ENCODE measurements around the gene KIF6.

The KIF6 gene

DNA sequence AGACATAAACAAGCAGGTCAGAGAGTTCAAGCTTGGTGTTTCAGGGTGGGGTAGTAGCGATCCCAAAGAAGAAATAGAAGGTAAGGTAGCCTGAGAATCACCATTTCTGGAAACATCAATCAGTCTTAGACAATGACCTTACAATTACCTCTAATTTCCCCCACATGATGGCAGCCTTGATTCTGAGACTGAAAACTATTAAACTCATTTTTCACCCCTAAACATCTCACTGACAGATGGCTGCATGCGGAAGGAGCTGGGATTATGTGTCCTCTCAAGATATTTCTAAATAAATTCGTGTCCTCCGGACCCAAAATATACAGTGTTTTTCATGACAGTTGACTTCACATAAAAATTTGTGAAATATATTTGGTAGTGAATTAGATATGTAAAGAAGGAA is 61.0 kb downstream of the KIF6 start:
- no peak for DNase-seq (ENCODE audit: low read depth in 1 of 2, low spot score in 1 of 2)

DNA sequence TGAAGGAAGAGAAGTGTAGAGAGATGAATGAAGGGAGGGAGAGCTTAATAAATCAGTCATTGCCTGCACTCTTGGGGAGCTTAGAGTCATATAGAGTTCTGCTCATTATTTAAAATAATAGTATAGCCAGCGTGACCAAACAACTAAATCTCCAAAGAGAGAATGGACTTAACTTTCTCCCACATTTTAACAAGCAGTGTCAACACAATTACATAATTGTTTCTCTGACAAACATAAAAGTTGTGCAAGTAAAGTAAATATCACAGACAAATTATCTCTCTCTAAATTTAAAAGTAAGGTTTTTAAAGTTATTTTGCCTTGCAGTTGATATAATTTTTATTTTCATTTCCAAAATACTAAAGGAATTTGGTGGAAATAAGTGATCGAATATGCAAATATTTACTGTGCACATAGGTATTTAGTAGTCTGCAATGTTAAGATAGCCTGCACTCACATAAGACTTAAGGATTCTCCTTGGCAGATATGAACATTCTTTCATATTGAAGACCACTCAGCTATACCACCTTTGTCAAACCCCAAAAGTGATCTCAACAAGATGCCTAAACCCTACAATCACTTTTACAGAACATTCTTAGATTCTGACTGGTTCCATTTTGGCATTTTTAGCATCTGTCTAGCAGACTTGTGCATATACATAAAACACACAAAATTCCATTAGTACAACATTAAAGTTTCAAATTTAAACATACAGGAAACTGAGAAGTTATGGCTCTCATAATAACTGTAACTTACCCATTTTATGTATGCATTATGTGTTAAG is 67.7 kb downstream of the KIF6 start:
- no peak for DNase-seq (ENCODE audit: low read depth in 1 of 2, low spot score in 1 of 2)

DNA sequence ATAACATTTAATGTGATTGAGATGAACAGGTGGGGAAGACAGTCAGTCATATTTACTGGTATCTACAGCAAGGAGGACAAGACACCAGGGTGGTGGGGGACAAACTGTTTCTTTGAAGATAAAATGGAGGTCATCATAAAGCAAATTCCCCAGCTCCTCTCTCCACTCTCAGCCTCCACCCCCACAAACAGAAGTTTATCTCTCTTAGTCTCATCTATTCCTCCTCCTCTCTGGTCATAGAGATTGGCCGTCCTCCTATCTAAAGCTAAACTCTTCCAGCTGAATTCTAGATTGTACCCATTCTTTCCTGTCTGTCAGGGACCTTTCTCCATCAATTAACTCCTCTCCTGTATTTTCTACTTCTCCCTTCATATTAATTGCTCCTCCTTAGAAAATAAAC is 71.1 kb downstream of the KIF6 start:
- DNase-seq (ENCODE audit: low read depth in 1 of 2, low spot score in 1 of 2), result no peak

DNA sequence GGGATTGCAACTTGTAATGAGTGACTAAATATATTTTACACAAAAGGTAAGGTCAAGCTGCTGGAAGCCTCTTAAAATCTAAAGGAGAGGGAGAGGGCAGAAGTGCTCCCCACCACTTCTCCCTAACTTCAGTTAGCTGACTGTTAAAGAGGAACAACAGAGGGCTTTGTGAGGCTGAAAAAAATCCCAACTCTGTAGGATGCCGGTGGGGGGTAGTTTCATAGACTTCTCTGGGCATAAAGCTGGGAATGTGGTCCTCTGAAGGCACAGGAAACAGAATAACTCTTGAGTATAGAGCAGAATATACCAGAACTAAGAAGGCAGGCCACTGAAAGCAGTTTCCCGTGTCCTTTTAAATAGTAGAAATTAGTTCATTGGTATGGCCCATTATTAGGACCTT is 71.6 kb downstream of the KIF6 start:
- no peak for DNase-seq (ENCODE audit: low read depth in 1 of 2, low spot score in 1 of 2)

DNA sequence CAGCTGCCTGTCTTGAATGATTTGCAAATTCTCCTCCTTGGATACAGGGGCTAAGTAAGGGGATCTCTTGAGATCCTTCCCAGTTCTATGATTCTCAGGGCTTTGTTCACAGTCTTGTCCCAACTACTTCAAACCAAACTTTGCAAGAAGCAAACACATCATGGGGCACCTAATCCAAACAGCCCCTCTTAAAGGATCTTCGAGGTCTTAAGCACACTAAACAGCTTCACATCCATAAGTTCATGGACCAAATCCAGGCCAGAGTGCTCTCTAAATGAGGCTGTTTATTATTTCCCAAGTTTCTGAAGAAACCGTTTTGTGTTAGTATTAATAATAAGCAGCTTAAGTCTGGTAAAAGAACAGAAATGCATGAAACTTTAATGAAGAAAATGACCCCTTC is 75.2 kb downstream of the KIF6 start:
- DNase-seq (ENCODE audit: low read depth in 1 of 2, low spot score in 1 of 2), result no peak

DNA sequence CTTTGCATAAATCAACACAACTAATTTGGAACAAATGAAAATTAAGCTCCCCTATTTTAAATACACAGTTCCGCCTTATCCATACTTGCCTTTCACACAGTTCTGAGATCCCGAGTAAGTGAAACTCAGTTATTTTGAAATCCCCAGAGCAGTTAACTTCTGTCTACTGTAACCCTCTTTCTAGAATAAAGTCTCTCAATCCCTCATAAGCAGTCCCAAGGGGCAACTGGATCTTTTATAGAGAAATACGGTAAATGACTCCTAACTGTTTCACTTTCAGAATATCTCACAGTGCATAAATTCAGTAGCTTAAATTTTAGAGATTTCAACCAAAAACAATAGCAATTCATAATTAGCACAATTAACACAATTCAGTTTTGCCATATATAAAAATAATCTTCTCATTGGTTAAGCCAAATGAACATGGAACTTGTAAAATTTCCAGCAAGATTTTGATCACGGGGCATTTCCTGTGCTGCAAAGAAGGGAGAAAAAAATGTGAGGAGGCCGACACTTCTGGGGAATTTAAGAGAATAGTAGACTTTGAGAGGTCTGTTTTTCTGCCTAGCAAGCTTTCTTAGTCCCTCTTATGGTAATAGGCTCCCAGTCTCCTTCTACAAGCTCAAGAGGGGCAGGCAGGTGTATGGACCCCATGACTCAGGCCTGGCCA is 78.3 kb downstream of the KIF6 start:
- DNase-seq (ENCODE audit: low read depth in 1 of 2, low spot score in 1 of 2), result no peak

DNA sequence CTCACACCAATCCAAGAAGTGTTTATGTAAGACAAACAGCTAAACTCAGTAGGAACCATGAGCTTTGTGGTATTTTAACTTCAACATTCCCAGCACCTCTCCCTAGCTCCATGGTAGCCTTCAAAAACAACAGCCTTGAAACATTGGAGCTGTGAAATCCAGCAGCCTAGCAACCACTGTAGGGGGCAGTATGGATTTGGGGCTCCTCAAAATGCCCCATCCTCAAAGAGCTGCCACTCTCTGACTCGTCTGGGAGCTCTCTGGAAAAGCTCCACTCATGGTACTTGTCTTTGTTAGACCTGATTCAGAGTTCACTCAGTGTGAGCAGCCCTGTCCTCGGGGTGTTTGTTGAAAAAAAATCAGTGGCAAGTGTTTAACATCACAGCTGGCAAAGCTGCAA is 82.9 kb downstream of the KIF6 start:
- no peak for DNase-seq (ENCODE audit: low read depth in 1 of 2, low spot score in 1 of 2)

DNA sequence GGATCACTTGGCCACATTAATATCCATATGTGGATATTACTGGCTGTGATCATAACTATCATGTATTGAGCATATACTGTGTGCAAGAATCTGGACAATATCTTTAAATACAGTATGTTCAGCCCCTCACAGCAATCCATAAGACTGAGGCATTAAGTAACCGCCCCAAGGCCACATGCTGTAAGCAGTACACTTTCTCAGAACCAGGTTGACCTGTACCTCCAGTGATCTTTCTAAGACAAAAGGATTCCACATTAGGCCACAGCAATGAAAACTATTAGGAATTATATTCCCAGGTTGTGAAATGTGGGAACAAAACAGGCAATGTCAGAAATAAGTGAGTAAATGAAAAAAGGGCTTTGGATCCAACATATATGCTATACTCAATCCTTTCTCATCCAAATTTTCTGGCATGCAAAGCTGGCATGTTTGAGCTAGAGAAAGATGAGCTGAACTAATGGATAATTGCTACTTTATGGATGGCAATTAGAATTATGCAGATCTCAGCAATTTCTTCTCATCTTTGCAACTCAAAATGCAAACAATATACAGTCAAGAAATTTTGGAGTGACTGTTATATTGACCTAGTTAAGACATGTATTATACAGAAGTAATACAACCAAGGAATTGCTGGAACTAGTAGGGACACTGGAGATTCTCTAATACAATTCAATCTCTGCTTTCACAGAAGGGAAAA is 86.9 kb downstream of the KIF6 start:
- no peak for DNase-seq (ENCODE audit: low read depth in 1 of 2, low spot score in 1 of 2)

DNA sequence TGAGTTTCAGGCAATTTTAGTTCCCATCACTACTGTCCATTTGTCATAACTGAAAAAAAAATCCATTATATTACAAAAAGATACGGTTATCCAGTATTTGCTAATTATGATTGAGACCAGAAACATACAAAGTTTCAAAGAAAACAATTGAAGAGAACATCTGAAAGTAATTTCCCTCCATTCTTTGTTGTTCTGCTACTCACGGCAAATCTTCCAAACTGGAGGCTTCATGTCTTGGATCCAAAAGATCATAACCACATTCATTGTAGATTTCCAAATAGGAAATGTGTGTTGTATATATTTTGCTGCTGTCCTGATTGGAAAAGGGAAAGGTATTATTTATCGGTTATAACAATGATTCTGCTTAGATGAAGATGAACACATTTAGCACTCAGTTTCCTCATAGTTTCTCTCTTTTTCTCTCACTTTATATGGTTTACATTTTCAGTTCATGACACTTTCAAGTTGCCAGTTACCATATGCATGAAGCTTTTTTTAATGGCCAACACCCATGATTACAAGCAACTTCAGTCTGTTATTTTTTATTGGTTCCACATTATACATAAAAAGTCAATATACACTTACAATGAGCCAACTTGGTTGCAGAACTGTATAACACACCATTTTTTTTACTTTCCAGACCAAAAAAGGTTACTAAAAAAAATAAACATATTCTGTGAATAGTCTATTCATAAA is 90.4 kb downstream of the KIF6 start:
- no peak for DNase-seq (ENCODE audit: low read depth in 1 of 2, low spot score in 1 of 2)

DNA sequence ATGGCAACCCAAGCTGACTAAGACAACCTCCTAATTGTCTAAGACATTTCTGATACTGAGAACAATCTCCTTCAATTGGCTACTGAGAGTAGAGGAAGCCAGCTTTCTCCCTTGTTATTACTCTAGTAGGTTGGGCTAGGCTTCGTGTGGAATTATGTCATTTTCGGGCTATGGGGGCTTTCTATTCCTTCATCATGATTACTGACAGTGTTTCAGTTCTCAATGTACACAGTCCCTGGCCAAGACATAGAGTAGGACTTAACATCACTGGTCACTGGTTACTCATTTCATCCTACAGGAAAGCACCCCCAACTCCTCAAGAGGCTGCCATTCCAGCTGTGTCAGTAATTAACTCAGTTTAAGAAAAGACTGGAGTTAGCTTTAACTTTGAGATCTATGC is 100.0 kb downstream of the KIF6 start:
- no peak for DNase-seq (ENCODE audit: low read depth in 1 of 2, low spot score in 1 of 2)

DNA sequence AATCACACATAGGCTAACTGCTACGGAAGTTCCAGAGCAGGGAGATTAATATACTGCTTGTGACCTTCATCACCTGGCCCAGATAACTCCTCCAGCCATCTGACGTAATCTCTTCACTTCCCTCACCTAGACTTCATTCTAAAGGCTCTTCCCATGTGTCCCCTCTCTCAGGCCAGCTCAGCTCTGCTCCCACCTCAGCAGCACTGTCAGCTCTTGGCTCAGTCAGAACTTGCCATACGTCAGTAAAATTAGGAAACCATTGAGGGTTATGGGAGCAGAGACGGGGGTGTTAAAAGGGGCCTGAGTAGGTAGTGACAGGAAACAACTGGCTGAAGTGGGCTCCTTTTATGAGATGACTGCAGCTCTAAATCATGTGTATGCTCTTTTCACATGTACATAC is 101.5 kb downstream of the KIF6 start:
- DNase-seq (ENCODE audit: low read depth in 1 of 2, low spot score in 1 of 2), result no peak

DNA sequence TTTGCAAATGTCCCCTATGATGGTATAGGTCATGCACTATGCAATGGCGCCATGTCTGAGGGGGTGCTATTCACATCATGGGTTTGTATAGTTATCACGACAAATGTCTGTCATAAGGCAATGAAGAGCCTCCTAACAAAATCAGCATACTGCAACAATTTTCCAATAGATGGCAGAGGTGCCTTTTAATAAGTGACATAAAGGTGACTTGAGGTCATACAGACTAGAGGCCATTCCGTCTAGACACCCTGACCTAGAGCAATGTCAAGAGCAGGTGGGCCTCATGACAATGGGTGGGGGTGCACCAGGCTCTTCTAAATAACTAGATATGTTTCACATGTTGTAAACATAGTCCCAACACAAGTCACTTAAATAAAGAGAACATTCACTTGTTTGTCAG is 107.7 kb downstream of the KIF6 start:
- DNase-seq (ENCODE audit: low read depth in 1 of 2, low spot score in 1 of 2), result no peak

DNA sequence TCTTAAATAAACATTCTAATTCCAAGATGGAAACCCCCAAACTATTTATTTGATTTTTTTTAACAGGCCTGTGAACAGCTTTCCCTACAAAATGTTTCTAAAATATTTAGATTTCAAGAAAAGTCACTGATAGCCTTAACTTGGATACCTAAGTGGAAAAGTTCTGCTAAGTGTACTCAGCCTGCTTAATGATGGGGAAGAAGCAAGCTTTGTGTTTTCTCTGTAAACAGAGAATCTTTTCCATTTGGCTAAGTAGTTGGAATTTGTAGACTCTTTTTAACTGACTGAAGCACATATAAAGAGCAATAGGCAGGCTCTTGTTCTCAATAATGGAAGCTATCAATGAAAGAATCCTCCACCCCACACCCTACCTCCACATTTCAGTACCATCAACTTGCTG is 108.2 kb downstream of the KIF6 start:
- DNase-seq (ENCODE audit: low read depth in 1 of 2, low spot score in 1 of 2), result no peak

DNA sequence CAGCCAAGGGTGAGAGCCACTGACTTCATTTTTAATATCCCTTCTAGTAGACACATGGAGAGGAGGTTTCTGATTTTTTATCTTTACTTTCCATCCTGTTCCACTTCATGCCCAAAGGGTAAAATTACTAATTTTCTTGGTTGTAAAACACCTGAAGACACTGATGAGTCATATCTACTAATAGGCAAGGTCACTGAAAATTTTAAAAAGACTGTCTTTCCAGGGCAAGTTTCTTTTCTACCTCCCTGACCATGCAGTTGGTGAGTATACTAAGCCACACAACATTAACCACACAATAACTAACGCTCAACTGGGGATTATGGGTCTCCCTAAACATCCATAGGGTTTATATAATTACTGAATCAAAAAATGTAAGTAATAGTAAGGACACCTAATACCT is 109.6 kb downstream of the KIF6 start:
- DNase-seq (ENCODE audit: low read depth in 1 of 2, low spot score in 1 of 2), result no peak

DNA sequence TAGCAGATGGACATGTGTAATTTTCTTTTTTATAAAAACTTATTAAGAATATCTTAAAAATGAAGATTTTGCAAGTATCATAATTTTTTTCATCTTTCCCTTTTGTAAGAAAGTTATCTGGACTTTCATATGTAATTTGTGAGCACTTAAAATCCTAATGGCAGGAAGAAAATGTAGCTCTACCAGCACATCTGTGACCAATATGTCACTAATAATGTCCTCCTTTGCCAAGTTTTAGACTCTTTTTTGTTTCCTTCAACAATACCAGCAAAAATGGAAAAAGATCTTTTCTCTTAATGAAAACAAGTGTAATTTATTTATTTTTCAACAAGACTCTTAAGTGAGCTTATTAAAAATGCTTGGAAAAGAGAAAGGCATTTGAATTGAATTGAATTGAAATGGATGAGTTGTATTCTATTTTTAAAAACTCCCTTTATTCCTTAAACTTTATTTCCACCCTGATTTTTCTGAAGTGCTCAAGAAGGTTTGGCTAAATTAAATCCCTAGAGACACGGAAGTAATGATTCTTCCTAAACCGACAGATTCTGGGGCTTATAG is 110.7 kb downstream of the KIF6 start:
- DNase-seq (ENCODE audit: low read depth in 1 of 2, low spot score in 1 of 2), result no peak

DNA sequence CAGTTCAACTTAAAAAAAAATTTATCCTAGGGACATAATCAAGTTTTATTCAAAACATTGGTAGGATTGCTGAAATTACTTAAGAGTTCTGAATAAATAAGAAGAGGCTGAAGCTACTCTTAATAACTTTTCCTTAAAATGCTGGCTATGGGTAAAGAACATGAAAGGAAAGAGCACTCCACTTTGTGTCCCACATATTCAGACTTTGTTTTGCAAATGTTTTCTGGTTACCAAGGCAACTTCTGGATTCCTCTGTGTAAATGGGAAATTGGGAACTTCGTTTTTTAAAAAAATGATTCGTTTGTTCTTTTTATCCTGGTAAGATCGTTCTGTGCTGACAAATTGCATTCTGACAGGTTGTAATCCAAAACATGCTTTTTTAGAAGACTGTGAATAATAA is 115.0 kb downstream of the KIF6 start:
- DNase-seq (ENCODE audit: low read depth in 1 of 2, low spot score in 1 of 2), result no peak

DNA sequence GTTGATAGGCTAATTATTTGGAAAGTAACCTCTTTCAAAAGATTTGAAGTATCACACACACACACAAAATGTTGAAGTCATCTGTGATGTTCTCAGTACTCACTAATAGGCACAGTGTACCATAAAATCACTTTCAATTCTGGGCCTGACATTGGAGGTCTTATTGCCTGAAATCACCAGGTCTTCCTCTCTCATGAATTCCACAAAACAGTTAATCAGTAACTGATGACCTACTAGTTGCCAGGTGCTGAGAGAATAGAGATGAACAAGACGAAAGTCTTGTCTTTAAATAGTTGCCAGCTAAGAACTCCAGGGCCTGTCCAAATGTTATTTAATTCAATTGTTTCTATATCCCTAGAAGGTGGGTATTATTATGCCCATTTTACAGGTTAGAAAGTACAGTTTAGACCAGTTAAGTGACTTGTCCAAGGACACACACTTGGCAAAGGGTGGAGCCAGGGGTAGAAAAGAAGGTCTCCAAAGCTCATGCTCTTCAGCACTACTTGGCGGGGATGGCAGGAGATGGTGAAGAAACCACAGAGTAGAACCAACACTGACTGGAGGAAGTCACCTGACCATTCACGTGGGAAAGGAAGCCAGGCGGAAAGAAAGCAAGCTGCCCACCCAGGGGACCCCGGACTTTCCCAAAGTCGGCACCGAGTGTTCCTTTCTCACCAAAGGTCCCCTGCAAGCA is 116.4 kb downstream of the KIF6 start:
- DNase-seq (ENCODE audit: low read depth in 1 of 2, low spot score in 1 of 2), result no peak

DNA sequence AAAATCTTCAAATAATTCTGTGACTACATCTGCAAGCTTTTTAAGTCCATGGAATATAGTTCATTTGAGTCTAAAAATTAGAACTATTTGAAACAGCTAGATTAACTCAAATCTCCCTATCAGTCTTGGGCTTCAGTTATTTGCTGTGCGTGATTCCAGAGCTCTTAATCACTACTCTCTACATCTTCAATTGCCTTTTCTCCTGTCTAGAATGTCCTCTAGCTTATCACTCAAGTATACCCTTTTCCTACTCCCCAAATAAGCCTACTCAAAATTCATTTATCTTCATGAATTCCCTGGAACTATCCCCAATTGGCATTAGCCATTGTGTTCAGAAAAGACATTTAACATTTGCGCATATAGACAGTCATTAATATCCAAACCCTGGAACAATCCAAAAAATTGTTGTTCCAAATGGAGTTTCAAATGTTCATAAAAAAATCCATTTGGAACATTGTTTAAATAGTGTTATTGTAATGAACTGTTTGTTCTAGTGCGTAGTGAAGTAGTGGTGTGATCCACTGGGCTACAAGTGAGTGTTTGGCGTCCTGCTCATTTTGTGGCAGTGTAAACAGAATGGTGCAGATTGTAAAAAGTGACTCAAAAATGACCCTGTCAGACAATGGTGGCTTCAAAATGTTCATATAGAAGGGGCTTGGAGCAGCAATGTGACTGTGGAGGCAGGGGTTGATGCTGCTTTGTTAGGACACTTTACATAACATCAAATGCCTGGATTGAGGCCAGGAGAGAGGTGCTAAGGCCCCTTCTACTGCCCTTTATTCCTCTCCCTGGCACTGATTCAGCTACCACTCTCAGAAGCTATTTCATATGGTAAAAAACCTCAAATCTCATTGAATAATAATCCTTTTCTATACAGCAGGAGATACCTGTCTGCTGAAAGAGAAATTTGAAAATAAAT is 122.3 kb downstream of the KIF6 start:
- no peak for DNase-seq (ENCODE audit: low read depth in 1 of 2, low spot score in 1 of 2)

DNA sequence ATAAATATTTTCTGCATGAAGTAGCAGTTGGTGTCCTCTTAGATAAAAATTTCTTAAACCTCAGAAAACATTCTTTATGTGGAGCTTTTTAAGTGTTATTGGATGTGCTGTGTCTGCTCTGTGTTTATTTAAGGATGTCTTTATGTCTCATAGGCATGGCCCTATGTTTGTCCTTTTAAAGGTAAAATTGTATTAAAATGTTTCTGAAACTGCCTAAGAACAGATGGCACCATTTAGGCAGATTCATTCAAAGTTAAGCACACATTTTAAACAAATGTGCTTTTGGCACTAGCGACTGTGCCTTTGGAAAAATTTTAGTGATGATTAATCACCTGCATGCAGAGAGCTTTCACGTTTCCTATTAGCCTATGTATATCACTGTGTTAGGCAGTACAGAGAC is 125.2 kb downstream of the KIF6 start:
- DNase-seq (ENCODE audit: low read depth in 1 of 2, low spot score in 1 of 2), result no peak

DNA sequence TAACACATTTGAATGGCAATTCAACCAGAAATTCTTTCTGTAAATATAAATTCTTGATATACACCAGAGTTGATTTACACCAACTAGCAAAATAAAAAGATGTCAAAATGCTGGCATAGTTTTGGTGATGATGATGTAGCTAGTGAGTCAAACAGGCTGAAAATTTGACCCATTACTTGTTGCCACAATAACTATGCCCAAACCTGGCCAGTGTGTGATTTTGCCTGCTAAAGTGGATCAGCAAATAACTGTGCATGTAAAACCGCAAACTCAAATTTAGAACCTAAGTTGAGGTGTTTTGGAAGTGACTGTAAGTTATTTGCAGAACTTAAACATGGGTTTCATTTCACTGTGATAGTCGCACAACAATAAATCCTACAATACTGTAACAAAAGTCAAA is 125.9 kb downstream of the KIF6 start:
- DNase-seq (ENCODE audit: low read depth in 1 of 2, low spot score in 1 of 2), result no peak
